HG02885 (cell line): ENCODE measurements around the gene SH3D21.

Source experiments
- ATAC-seq: cut with Tn5 transposase; IDR thresholded peaks from one replicate; pipeline ENCODE4 v1.9.1; 2021; ENCODE audit warnings: mild to moderate bottlenecking; ENCODE audit not compliant: unreplicated experiment, poor library complexity

The SH3D21 gene

GRCh38 chr1:36327421-36328087, 21.4 kb downstream of the SH3D21 start:
- ATAC-seq: no peak

GRCh38 chr1:36328088-36328480, 21.9 kb downstream of the SH3D21 start:
- ATAC-seq: no peak

DNA sequence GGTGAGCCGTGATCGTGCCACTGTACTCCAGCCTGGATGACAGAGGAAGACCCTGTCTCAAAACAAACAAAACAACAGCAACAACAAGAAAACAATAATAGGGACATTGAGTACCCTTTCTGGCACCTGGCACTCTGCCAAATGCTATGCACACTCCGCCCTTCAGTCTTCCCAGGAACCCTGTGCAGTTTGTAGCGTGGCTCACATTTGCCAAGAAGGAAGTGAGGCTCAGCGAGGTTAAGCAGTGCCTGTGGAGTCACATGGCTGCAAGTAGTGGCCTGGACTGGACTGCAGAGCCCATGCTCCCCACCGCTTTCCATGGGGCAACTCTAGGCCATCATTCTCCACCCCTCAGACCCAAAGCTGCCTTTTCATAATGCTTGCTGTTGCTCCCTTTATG, 22.5 kb downstream of the SH3D21 start:
- ATAC-seq: no peak

- ATAC-seq: no peak
These were observed 23.6 kb downstream of the SH3D21 start for GRCh38 chr1:36329817-36330216.

GRCh38 chr1:36330940-36331339, 24.8 kb downstream of the SH3D21 start:
- ATAC-seq: no peak

GRCh38 chr1:36337830-36338229, 31.7 kb downstream of the SH3D21 start:
- no peak for ATAC-seq

DNA sequence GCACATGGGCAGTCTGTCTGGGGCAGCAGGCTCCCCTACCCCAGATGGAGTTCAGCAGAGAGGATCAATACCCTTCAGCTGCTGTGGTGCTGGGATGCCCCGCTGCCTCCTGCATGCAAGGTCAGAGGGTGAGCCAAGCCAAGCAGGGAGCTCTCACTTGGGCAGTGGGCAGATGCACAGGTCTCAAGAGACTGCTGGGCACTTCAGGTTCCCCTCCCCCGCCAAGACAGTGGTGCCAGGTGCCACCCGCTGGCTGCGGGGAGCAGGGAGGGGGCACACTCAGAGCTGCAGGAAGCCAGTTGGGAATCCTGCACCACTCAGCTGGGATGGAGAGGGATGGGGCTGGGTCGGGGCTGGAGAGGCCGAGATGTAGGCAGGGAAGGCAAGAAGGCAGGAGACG, 33.0 kb downstream of the SH3D21 start:
- ATAC-seq: no peak

DNA sequence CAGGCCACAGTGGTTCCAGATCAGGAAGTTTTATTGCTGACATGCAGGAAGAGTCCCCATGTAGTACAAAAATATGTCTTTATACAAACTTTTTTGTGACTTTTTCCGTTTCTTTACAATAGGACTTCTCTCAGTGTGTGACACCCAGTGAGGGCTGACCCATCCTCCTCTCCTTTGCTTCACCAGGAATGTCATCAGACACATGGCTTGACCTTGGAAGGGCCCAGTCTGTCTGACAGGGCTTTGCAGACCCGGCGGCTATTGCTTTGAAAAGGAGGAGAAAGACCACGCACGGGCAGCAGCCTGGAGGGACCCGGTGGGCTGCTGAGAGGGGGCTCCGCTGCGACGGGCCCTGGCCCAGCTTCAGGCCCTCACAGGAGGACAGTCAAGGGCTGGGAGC, 33.4 kb downstream of the SH3D21 start:
- ATAC-seq: no peak

DNA sequence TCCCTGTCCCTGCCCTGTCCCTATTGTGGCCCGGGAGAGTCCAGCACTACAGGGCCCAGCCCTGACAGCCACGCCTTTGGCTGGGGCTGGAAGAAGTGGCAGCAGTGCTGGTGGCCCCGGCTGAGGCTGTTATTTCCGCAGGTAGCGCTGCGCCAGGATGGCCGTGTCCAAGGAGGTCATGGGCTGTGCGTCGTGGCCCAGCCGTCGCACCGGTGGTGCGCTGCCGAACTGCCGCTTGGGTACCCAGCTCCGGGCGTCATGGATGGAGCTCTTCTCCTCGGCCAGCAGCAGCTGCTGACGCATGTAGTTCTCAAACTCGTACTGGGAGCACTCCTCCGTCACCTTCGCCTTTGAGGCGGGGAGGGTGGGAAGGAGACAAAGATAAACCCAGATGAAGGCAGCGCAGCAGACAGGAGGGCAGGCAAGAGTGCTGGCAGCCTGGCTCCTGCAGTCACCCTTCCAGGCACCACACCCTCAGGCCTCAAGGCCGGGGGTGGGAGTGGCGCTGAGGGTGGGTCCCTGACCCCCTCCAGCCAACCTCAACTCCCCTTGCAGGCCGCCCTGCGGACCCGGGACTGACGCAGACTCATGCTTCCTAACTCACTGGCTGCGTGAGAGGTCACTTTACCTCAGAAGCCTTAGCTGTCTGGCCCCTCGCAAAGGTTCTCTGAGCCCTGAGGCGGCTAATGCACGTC, 35.6 kb downstream of the SH3D21 start:
- ATAC-seq: no peak

GRCh38 chr1:36342426-36343185, 36.4 kb downstream of the SH3D21 start:
- no peak for ATAC-seq

GRCh38 chr1:36343651-36344394, 37.7 kb downstream of the SH3D21 start:
- no peak for ATAC-seq

DNA sequence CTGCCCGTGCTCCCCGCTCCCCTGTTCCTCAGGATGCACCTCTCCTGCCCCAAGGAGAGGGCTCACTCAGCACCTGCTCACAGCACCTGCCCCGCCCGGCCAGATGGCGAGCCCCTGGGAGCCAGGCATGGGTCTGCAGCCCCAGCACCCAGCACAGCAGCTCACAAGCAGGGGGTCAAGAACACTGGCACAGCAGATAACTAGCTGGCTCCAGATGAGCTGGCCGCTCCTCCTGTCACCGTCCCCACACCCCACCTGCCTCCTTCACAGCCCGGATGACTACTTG, 38.2 kb downstream of the SH3D21 start:
- ATAC-seq: no peak

DNA sequence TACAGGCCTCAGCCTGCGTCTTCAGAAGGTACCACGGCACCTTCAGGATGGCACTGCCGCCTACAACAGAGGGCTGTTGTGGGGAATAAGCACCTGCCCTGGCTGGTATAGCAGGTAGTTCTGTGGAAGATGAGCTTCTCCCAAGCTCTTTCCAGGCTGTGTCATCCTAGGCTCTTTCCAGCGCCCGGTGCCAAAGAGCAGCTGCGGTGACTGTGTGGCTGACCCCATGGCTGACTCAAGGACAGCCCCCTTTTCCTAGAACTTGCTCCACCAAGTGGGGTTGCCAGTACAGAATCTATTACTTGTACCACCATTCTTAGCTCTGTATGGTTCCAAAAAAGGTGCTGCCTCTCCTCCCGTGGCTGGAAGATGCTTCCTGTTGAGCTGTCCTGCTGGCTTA, 39.2 kb downstream of the SH3D21 start:
- ATAC-seq: no peak

- no peak for ATAC-seq
These were observed 40.7 kb downstream of the SH3D21 start for GRCh38 chr1:36346741-36347370.

DNA sequence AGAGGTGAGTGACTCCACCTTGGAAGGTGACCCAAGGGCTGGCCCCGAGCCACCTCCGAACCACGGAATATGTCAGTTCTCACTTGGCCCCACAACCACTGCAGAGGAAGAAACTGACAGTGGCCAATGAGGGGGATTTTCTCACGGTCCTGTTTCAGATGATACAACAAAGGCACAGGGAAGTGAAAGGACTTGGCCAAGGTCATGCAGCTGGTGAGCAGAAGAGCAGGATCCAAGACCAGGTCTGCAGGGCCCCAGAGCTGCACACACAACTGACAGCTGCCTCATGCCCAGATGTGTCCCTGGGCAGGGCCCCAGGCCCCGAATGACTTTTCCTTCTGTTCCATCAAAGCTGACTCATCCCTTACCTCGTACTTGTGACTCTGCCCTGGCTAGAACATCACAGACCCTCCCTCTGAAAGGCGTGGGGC, 43.1 kb downstream of the SH3D21 start:
- peak; percentile 80 for ATAC-seq

DNA sequence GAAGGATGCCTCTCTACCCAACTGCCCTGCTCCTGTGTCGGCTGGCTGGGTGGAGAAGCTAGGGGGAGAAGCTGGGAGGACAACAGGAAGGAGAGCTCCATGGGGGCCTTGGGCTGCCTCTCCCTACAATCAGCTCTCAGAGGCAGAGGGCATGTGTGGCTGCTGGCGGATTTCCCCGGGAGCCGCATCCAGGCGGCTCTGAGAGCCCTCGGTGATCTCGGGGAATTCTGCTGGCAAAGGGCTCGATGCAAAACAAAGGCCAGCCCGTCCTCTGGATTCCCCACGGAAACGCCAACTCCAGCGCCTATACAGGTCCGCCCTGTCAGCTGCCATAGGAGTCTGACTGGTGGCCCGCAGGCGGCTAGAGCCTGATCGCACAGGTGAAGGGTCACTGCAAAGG, 43.7 kb downstream of the SH3D21 start:
- ATAC-seq: no peak

- ATAC-seq: no peak
These were observed 44.6 kb downstream of the SH3D21 start for GRCh38 chr1:36350659-36351226.

DNA sequence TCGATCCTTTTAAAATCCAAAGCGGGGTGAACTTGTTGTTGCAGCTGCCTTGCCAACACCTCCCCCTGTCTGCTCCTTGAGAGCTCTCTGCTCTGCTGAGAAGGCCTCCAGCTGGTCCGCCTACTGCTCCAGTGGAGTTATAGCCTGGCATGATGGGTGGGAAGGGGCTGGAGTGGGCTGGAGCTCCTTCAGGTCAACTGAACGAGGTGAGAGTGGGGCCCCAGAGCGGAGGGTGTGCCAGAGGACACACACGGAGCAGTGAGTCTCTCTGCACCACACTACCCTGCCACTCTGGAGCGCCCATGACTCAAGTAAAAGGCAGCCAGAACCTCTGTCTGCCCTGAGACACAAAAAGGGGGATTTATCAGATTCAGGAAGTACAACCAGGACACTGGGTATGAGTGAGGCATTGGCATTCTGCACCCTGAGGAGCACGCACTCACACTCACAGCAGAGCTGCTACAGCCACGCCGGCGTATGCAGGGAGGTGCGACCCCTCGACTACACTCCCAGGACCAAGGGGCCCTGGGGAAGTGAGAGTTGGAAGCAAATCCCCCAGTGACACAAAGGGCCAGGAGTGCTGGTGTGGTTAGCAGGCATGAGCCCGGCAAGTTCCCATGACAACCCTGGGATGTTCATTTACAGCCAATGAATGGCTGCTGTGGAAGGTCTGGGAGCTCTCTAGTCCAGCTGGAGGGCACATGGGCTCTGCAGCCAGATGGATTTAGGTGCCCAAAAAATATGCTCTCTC, 45.2 kb downstream of the SH3D21 start:
- no peak for ATAC-seq

DNA sequence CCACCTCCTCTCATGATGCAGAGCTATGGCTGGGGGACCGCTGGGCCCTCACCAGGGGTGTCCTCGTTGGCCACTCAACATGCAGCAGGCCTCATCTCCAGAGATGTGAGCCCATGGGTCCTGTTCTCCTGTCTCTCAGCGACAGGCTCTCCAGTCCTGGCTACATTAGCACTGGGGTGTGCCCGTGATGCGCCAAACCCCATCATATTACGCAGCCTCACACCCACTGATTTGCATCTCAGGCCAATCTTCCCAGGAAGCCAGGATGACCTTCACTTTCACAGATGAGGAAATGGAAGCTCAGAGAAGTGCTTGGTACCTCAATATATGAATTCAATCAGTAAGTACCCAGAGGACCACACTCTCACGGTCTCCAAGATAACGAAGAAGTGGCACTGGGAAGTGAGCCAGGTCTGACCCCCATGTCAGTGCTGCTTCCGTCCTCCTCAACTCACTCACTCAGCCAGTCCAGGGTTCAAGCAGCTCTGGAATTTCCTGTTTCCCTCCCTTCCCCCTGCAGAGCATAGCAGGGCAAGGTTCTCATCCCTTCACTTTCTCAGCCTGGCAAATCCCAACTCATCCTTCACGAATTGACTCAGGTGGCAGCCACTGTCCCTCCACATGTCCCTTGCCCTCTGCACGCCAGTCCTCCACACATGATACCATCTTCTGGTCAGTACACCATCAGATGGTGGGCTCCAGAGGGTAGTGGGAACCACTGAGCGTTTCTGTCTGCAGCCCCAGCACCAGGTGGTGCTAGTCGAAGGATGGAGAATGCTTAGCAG, 46.1 kb downstream of the SH3D21 start:
- ATAC-seq: no peak
